Measurements from ENCODE around the gene CCL11. TPM values are rescaled to one million over a fixed set of nuclear protein-coding genes. Genes with fewer than 3 reads are reported as not detected.

Gene CCL11
- total and polyA plus RNA-seq, 2 of the 8 experiments (the other 6 are each of a cell fraction or from before 2014, with no cell fraction given) = not detected

DNA sequence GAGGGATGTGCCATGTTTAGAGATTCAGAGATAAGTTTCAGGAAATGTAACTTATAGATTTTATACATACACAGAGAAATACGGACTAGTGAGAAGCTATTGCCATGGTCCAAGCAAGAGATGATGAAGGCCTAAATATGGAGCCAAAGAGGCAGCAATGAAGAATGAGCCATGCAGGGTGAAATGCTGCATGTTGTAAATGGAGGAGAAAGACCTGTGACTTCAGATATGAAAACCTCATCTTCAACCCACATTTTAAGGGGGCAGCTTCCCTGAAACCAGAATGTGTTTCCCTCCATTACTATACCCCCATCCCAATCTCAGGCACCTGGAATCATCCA is 27.6 kb upstream of the CCL11 start:
- Histone ChIP-seq H4K20me1 (replicated peaks in 1 of 2; ENCODE audit: control insufficient read depth in 1 of 2, insufficient read depth in 2 of 2, low read length in 2 of 2) (no peaks in the 10 kb centered on the region), H3K79me2 (ENCODE audit: control insufficient read depth in 1 of 2, insufficient read depth in 2 of 2, low read length in 2 of 2) (no peaks in the 10 kb centered on the region), H2AK5ac (ENCODE audit: low read depth, low read length) (no peak overlapping the region), H2BK120ac (replicated peaks; ENCODE audit: low read depth, low read length) (no peak overlapping the region), H3K4ac (replicated peaks; ENCODE audit: insufficient read length, low read depth, low read length) (no peak overlapping the region), H3K4me2 (ENCODE audit: insufficient read depth in 1 of 2, low read depth in 2 of 2, low read length in 2 of 2) (no peak overlapping the region), H3K79me1 (ENCODE audit: low read depth, low read length) (no peaks in the 10 kb centered on the region), H3K9ac (replicated peaks in 1 of 4; ENCODE audit: extremely low read depth in 1 of 4, low read depth in 3 of 4, low read length in 3 of 4) (no peak overlapping the region), H3K9me3 (ENCODE audit: insufficient read depth in 2 of 2, low read depth in 1 of 2, low read length in 1 of 2) (no peaks in the 10 kb centered on the region), H3K27ac (ENCODE audit: low read depth, low read length) (no peak overlapping the region), H2BK12ac (ENCODE audit: low read depth, low read length) (no peak overlapping the region), H3K14ac (ENCODE audit: insufficient read length) (no peak overlapping the region), H3K18ac (ENCODE audit: extremely low read depth, low read length) (no peak overlapping the region), H4K8ac (ENCODE audit: extremely low read depth, insufficient read depth, low read length) (no peak overlapping the region), H3K56ac (replicated peaks; ENCODE audit: insufficient read length, low read depth, low read length) (no peak overlapping the region), H3K4me3 (ENCODE audit: extremely low read depth in 1 of 4, insufficient read depth in 2 of 4, low read depth in 3 of 4, low read length in 4 of 4) (no peak overlapping the region), H3K23ac (ENCODE audit: insufficient read length) (no peak overlapping the region), H3K4me1 (replicated peaks in 1 of 4; ENCODE audit: control insufficient read depth in 3 of 4, insufficient read depth in 4 of 4, low read length in 3 of 4) (peaks cover 4 to 11% (median 7%) of the 10 kb centered on the region in 4 experiments; a peak in 6 of 7 replicates), H2BK15ac (ENCODE audit: low read length) (no peak overlapping the region), H4K5ac (ENCODE audit: insufficient read length, low read depth, low read length) (no peak overlapping the region), H2BK5ac (ENCODE audit: low read depth, low read length) (no peak overlapping the region), H2BK20ac (ENCODE audit: low read length) (no peak overlapping the region), H2AFZ (ENCODE audit: low read length) (no peak overlapping the region), H3K27me3 (replicated peaks in 1 of 4; ENCODE audit: control insufficient read depth in 3 of 4, extremely low read depth in 1 of 4, insufficient read depth in 3 of 4, low read length in 3 of 4) (no peaks in the 10 kb centered on the region), H4K91ac (replicated peaks; ENCODE audit: insufficient read length, low read length) (no peak overlapping the region), H3K36me3 (ENCODE audit: control insufficient read depth in 2 of 4, insufficient read depth in 4 of 4, low read length in 3 of 4) (no peaks in the 10 kb centered on the region), H3K23me2 (ENCODE audit: low read depth, low read length) (peaks cover 6% of the 10 kb centered on the region; the same call in 1 of the 2 replicates)
- DNase-seq (ENCODE audit: low read depth in 1 of 2, low spot score in 2 of 2) (no peak), FAIRE-seq (no peak)
- CTCF ChIA-PET (ENCODE audit: partially characterized antibody) = interaction anchor here (1.1 kb wide), 1 partner anchor 103 kb away, joined by 4 read pairs; no protein-coding TSS in a partner anchor
- WGBS, 2 experiments (ENCODE audit: extremely low coverage in 1 of 2, insufficient coverage in 1 of 2, insufficient read length in 1 of 2, insufficient replicate concordance in 2 of 2, low coverage in 1 of 2, low lambda C conversion rate in 2 of 2, missing lambda C conversion rate in 1 of 2) = 100% methylated on average over 1 of the region's 1 CpG; no CpG with 5 or more reads in 1 of the 2 experiments
- POLR2A ChIA-PET (ENCODE audit: partially characterized antibody) = no interaction called here
- TF ChIP-seq ASH2L (IDR thresholded peaks at IDR 0.05; ENCODE audit: low read length) = no peak
